HUES48 (cell line): ENCODE measurements around the gene VRTN.

Experiments
- H3K27ac ChIP-seq: one replicate; pipeline ENCODE4 v1.7.0; 2013; ENCODE audit warnings: low read depth, low read length, inconsistent platforms
- H3K27me3 ChIP-seq: 2 replicates; pipeline ENCODE4 v1.6.1; 2013; ENCODE audit warnings: mild to moderate bottlenecking, low read length; ENCODE audit not compliant: control insufficient read depth, insufficient read depth
- H3K36me3 ChIP-seq: 2 replicates; pipeline ENCODE4 v1.6.1; 2013; ENCODE audit warnings: low read length; ENCODE audit not compliant: control insufficient read depth, insufficient read depth
- H3K4me1 ChIP-seq: 2 replicates; pipeline ENCODE4 v1.6.1; 2013; ENCODE audit warnings: mild to moderate bottlenecking, low read length; ENCODE audit not compliant: control insufficient read depth, insufficient read depth
- H3K4me3 ChIP-seq: 2 replicates; pipeline ENCODE4 v1.5.1; 2013; ENCODE audit warnings: mild to moderate bottlenecking, low read depth, low read length
- H3K9ac ChIP-seq: 2 replicates; pipeline ENCODE4 v1.6.1; 2013; ENCODE audit warnings: mild to moderate bottlenecking, low read depth, low read length, moderate library complexity
- H3K9me3 ChIP-seq: 2 replicates; pipeline ENCODE4 v1.6.1; 2013; ENCODE audit warnings: low read length; ENCODE audit not compliant: control insufficient read depth, insufficient read depth

VRTN gene

GRCh38 chr14:74400031-74400685, 51.9 kb downstream of the VRTN start:
- H3K27ac ChIP-seq, result peak overlapping the region; percentile 24
- no peaks in the 10 kb centered on the region for H3K27me3 ChIP-seq
- no peak overlapping the region for H3K9ac ChIP-seq
- peaks cover 21% of the 10 kb centered on the region for H3K4me1 ChIP-seq
- H3K4me3 ChIP-seq, result no peak overlapping the region
- no peaks in the 10 kb centered on the region for H3K36me3 ChIP-seq
- H3K9me3 ChIP-seq, result no peaks in the 10 kb centered on the region

GRCh38 chr14:74400919-74401503, 52.7 kb downstream of the VRTN start:
- Histone ChIP-seq H3K36me3 (no peaks in the 10 kb centered on the region), H3K9me3 (no peaks in the 10 kb centered on the region), H3K27me3 (no peaks in the 10 kb centered on the region), H3K9ac (no peak overlapping the region), H3K4me3 (no peak overlapping the region), H3K4me1 (peaks cover 21% of the 10 kb centered on the region), H3K27ac (peak overlapping the region; percentile 67)

GRCh38 chr14:74401504-74402241, 53.4 kb downstream of the VRTN start:
- Histone ChIP-seq H3K27me3 (no peaks in the 10 kb centered on the region), H3K36me3 (no peaks in the 10 kb centered on the region), H3K27ac (peak overlapping the region; percentile 67), H3K9me3 (no peaks in the 10 kb centered on the region), H3K9ac (no peak overlapping the region), H3K4me3 (no peak overlapping the region), H3K4me1 (peaks cover 21% of the 10 kb centered on the region)

GRCh38 chr14:74402401-74403251, 54.4 kb downstream of the VRTN start:
- Histone ChIP-seq H3K4me1 (peaks cover 21% of the 10 kb centered on the region), H3K9ac (no peak overlapping the region), H3K4me3 (no peak overlapping the region), H3K27ac (no peak overlapping the region), H3K9me3 (no peaks in the 10 kb centered on the region), H3K36me3 (no peaks in the 10 kb centered on the region), H3K27me3 (no peaks in the 10 kb centered on the region)

- Histone ChIP-seq H3K36me3 (no peaks in the 10 kb centered on the region), H3K27me3 (no peaks in the 10 kb centered on the region), H3K9me3 (no peaks in the 10 kb centered on the region), H3K4me3 (no peak overlapping the region), H3K9ac (no peak overlapping the region), H3K4me1 (peaks cover 21% of the 10 kb centered on the region), H3K27ac (no peak overlapping the region)
These were observed 55.5 kb downstream of the VRTN start for GRCh38 chr14:74403619-74404417.

GRCh38 chr14:74404435-74404834, 56.2 kb downstream of the VRTN start:
- Histone ChIP-seq H3K27ac (no peak overlapping the region), H3K4me1 (peaks cover 21% of the 10 kb centered on the region), H3K9ac (no peak overlapping the region), H3K9me3 (no peaks in the 10 kb centered on the region), H3K27me3 (no peaks in the 10 kb centered on the region), H3K4me3 (no peak overlapping the region), H3K36me3 (no peaks in the 10 kb centered on the region)

DNA sequence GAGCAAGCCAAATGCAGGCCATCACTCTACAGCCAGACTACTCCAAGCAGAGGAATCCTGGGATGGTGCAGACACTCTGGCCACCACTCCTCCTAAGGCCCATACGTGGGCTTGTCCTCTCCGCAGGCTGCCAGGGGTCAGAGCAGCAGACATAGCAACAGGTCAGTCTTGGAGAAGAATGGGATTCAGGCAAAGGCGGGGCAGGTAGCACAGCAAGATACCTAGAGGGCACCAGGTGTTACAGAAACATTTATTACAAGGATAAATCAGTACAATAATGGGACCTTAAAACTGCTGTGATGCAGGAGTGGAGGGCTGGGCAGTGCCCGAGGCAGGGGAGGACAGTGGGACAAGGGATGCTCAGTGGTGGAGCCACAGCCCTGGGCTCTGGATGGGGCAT, 57.4 kb downstream of the VRTN start:
- H3K36me3 ChIP-seq, result no peaks in the 10 kb centered on the region
- H3K9ac ChIP-seq, result no peak overlapping the region
- H3K4me1 ChIP-seq, result peaks cover 21% of the 10 kb centered on the region
- H3K27ac ChIP-seq, result no peak overlapping the region
- no peak overlapping the region for H3K4me3 ChIP-seq
- no peaks in the 10 kb centered on the region for H3K9me3 ChIP-seq
- H3K27me3 ChIP-seq, result no peaks in the 10 kb centered on the region

DNA sequence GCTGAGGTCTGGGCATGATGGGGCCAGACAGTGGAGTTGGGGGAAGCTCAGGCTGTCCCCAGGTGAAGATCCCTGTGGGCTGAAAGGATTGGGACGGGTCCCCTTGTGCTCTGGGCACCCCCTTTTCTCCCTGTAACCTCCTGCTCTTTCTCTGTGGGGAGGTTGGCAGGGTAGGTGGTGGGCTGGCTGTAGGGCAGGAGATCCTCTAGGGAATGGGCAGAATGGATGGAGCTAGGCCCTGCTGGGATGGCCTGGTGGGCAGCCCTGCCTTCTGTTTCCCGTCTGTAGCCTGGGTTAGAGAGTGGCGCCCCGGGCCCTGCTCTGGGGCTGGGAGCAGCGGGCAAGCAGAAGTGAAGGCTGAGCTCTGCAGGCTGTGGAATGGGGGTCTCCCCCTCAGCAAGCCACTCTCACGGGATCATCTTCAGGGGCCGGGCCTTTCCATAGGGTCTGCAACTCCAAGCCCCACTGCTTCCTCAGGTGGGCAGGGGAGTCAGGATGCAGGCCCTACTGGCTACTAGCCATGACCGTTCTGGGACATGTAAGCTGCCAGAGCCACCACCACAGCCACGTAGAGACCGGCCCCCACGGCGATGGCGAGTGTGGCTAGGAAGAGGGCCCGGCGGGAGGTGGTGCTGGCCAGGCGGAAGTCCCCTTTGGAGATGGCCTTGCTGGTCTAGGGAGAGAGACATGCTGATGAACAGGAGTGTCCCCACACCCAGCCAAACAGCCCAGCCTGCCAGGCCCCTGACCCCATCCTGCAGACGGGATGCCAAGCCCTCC, 58.9 kb downstream of the VRTN start:
- Histone ChIP-seq H3K4me3 (no peak overlapping the region), H3K27me3 (no peaks in the 10 kb centered on the region), H3K27ac (no peak overlapping the region), H3K36me3 (no peaks in the 10 kb centered on the region), H3K9ac (no peak overlapping the region), H3K4me1 (peaks cover 7% of the 10 kb centered on the region; the same call in 1 of the 2 replicates), H3K9me3 (no peaks in the 10 kb centered on the region)

DNA sequence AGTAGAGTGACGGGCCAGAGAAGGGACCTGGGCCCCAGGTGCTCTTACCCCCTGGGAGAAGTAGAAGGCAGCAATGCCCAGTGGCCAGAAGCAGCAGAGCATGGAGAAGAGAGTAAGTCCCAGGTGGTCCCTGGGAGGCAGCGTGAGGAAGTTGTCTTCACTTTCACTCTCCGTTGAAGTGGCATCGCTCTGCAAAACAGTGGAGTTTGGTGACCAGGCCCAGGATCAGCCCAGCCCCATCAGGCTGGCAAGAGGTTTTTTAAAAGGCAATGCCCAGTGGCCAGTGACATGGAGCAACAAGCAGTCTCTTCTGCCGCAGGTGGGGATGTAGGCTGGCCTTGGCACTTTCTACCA, 59.5 kb downstream of the VRTN start:
- Histone ChIP-seq H3K27me3 (no peaks in the 10 kb centered on the region; the same call in 1 of the 2 replicates), H3K9me3 (no peaks in the 10 kb centered on the region), H3K4me1 (peaks cover 3% of the 10 kb centered on the region; the same call in 1 of the 2 replicates), H3K9ac (no peak overlapping the region), H3K27ac (no peak overlapping the region), H3K4me3 (no peak overlapping the region), H3K36me3 (no peaks in the 10 kb centered on the region)

DNA sequence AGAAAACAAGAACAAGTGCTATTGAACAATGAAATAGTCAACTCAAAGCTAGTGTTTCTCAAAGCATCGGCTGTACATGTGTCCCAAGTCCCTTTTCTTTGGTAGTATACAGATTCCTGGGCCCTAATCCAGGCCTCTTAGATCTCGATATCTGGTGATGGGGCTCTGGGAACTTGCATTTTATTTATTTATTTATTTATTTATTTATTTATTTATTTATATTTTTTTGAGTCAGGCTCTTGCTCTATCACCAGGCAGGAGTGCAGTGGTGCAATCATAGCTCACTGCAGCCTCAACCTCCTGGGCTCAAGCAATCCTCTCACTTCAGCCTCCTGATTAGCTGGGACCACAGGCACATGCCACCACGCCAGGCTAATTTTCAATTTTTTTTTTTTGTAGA, 60.6 kb downstream of the VRTN start:
- Histone ChIP-seq H3K27me3 (peaks cover 3% of the 10 kb centered on the region; the same call in 1 of the 2 replicates), H3K36me3 (no peaks in the 10 kb centered on the region), H3K4me3 (no peak overlapping the region)

More for the DNA sequence above, 60.6 kb downstream of the VRTN start:
- Histone ChIP-seq H3K9ac (no peak overlapping the region), H3K27ac (no peak overlapping the region), H3K4me1 (peaks cover 2% of the 10 kb centered on the region; the same call in 1 of the 2 replicates), H3K9me3 (no peaks in the 10 kb centered on the region)
